ENCODE data around the gene FNDC3B. TPM values are rescaled to one million over a fixed set of nuclear protein-coding genes. Genes with fewer than 3 reads are reported as not detected.
"Not testable (repeated sequence)": the region's sequence is repeated elsewhere in the genome, so short reads cannot be mapped to it uniquely, and the experiment has no call there.

The FNDC3B gene
- total RNA-seq, 1 donor from 2014 or later = 204 TPM

- peak overlapping the region; percentile 44 for H3K4me3 Mint-ChIP-seq (ENCODE audit: unreplicated experiment)
- DNase-seq (ENCODE audit: low spot score) = no peak
- no peak overlapping the region for H3K27ac Mint-ChIP-seq (ENCODE audit: unreplicated experiment)
- H3K9me3 Mint-ChIP-seq (ENCODE audit: unreplicated experiment) = peaks cover 13% of the 10 kb centered on the region
- TF ChIP-seq CTCF (IDR thresholded peaks at IDR 0.05; ENCODE audit: unreplicated experiment) = no peak
- peaks cover 26% of the 10 kb centered on the region for H3K4me1 Mint-ChIP-seq (ENCODE audit: unreplicated experiment)
- peaks cover 42% of the 10 kb centered on the region for H3K36me3 Mint-ChIP-seq (ENCODE audit: low read depth, unreplicated experiment)
- peaks cover 3% of the 10 kb centered on the region for H3K27me3 Mint-ChIP-seq (ENCODE audit: unreplicated experiment)
Observed at GRCh38 chr3:172238188-172238587, 198.8 kb downstream of the FNDC3B start.

GRCh38 chr3:172239218-172239790 is 199.9 kb downstream of the FNDC3B start:
- DNase-seq (ENCODE audit: low spot score) = no peak
- Mint-ChIP-seq H3K27me3 (ENCODE audit: unreplicated experiment) (peaks cover 7% of the 10 kb centered on the region), H3K4me3 (ENCODE audit: unreplicated experiment) (peak overlapping the region; percentile 37), H3K4me1 (ENCODE audit: unreplicated experiment) (peaks cover 22% of the 10 kb centered on the region), H3K36me3 (ENCODE audit: low read depth, unreplicated experiment) (peaks cover 53% of the 10 kb centered on the region), H3K9me3 (ENCODE audit: unreplicated experiment) (peaks cover 19% of the 10 kb centered on the region), H3K27ac (ENCODE audit: unreplicated experiment) (peak overlapping the region; percentile 50)
- no peak for TF ChIP-seq CTCF (IDR thresholded peaks at IDR 0.05; ENCODE audit: unreplicated experiment)

- H3K36me3 Mint-ChIP-seq (ENCODE audit: low read depth, unreplicated experiment) = peaks cover 47% of the 10 kb centered on the region
- DNase-seq (ENCODE audit: low spot score) = no peak
- peaks cover 7% of the 10 kb centered on the region for H3K27me3 Mint-ChIP-seq (ENCODE audit: unreplicated experiment)
- peaks cover 19% of the 10 kb centered on the region for H3K9me3 Mint-ChIP-seq (ENCODE audit: unreplicated experiment)
- H3K4me1 Mint-ChIP-seq (ENCODE audit: unreplicated experiment) = peaks cover 29% of the 10 kb centered on the region
- peak overlapping the region; percentile 71 for H3K4me3 Mint-ChIP-seq (ENCODE audit: unreplicated experiment)
- no peak overlapping the region for H3K27ac Mint-ChIP-seq (ENCODE audit: unreplicated experiment)
- TF ChIP-seq CTCF (IDR thresholded peaks at IDR 0.05; ENCODE audit: unreplicated experiment) = no peak
Observed at GRCh38 chr3:172241405-172241804, 202.0 kb downstream of the FNDC3B start.

GRCh38 chr3:172242471-172242870 is 203.1 kb downstream of the FNDC3B start:
- H3K4me1 Mint-ChIP-seq (ENCODE audit: unreplicated experiment) = peaks cover 36% of the 10 kb centered on the region
- peak overlapping the region; percentile 77 for H3K4me3 Mint-ChIP-seq (ENCODE audit: unreplicated experiment)
- DNase-seq (ENCODE audit: low spot score); H3K27me3 Mint-ChIP-seq (ENCODE audit: unreplicated experiment); H3K27ac Mint-ChIP-seq (ENCODE audit: unreplicated experiment): not testable (repeated sequence)
- peaks cover 47% of the 10 kb centered on the region for H3K36me3 Mint-ChIP-seq (ENCODE audit: low read depth, unreplicated experiment)
- H3K9me3 Mint-ChIP-seq (ENCODE audit: unreplicated experiment) = peaks cover 19% of the 10 kb centered on the region

- not testable (repeated sequence) for H3K27ac Mint-ChIP-seq (ENCODE audit: unreplicated experiment); H3K27me3 Mint-ChIP-seq (ENCODE audit: unreplicated experiment)
- H3K36me3 Mint-ChIP-seq (ENCODE audit: low read depth, unreplicated experiment) = peaks cover 51% of the 10 kb centered on the region
Observed at GRCh38 chr3:172243376-172243775, 204.0 kb downstream of the FNDC3B start.

GRCh38 chr3:172244011-172244410 is 204.6 kb downstream of the FNDC3B start:
- no peak overlapping the region for H3K27ac Mint-ChIP-seq (ENCODE audit: unreplicated experiment)
- H3K36me3 Mint-ChIP-seq (ENCODE audit: low read depth, unreplicated experiment) = peaks cover 48% of the 10 kb centered on the region
- TF ChIP-seq CTCF (IDR thresholded peaks at IDR 0.05; ENCODE audit: unreplicated experiment) = no peak
- peaks cover 7% of the 10 kb centered on the region for H3K27me3 Mint-ChIP-seq (ENCODE audit: unreplicated experiment)
- peaks cover 19% of the 10 kb centered on the region for H3K9me3 Mint-ChIP-seq (ENCODE audit: unreplicated experiment)
- DNase-seq (ENCODE audit: low spot score) = no peak
- H3K4me3 Mint-ChIP-seq (ENCODE audit: unreplicated experiment) = peak overlapping the region; percentile 73
- peaks cover 29% of the 10 kb centered on the region for H3K4me1 Mint-ChIP-seq (ENCODE audit: unreplicated experiment)

More at GRCh38 chr3:172243376-172243775, 204.0 kb downstream of the FNDC3B start:
- H3K4me1 Mint-ChIP-seq (ENCODE audit: unreplicated experiment) = peaks cover 33% of the 10 kb centered on the region
- H3K9me3 Mint-ChIP-seq (ENCODE audit: unreplicated experiment) = peaks cover 19% of the 10 kb centered on the region
- DNase-seq (ENCODE audit: low spot score) = not testable (repeated sequence)
- peak overlapping the region; percentile 77 for H3K4me3 Mint-ChIP-seq (ENCODE audit: unreplicated experiment)

Data from endothelial cell (in vitro differentiated cells).